ENCODE data around the gene FAM222A. TPM values are rescaled to one million over a fixed set of nuclear protein-coding genes. Genes with fewer than 3 reads are reported as not detected.

The FAM222A gene
- polyA plus RNA-seq, 1 donor (not counting 4 experiments of a cell fraction or from before 2014, with no cell fraction given) = 0.05 TPM

DNA sequence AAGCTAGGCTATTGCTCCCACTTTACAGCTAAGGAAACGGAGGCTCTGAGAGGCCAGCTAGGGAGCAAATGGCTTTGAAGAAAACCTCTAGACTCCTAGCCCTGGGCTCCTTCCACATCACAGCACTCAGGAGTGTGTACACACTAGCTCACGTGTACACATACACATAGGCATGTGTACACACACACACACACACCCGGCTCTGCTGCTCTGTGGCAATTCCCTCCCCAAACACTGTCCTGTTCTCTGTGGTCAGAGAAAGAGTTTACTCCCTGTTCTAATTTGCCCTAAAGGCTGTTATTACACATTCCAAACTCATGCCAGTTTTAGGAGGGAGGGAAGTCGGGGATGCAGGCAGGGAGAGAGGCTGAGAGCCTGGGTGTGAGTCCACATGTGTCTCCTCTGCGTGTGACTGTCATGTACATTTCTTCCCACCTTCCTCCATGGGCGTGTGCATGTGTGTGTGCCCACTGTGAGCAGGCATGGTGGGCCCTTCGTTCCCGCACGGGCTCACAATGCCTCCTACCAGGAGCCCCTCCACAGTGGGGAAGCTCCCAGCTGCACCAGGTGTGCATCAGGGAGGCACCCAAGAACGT, 105.4 kb downstream of the FAM222A start:
- H3K27me3 ChIP-seq (ENCODE audit: control insufficient read depth, extremely low read depth, insufficient read depth, low read length) = no peaks in the 10 kb centered on the region
- TF ChIP-seq, protein P1, sequence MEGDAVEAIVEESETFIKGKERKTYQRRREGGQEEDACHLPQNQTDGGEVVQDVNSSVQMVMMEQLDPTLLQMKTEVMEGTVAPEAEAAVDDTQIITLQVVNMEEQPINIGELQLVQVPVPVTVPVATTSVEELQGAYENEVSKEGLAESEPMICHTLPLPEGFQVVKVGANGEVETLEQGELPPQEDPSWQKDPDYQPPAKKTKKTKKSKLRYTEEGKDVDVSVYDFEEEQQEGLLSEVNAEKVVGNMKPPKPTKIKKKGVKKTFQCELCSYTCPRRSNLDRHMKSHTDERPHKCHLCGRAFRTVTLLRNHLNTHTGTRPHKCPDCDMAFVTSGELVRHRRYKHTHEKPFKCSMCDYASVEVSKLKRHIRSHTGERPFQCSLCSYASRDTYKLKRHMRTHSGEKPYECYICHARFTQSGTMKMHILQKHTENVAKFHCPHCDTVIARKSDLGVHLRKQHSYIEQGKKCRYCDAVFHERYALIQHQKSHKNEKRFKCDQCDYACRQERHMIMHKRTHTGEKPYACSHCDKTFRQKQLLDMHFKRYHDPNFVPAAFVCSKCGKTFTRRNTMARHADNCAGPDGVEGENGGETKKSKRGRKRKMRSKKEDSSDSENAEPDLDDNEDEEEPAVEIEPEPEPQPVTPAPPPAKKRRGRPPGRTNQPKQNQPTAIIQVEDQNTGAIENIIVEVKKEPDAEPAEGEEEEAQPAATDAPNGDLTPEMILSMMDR (optimal IDR thresholded peaks at IDR 0.05 in 1 of 3, IDR thresholded peaks at IDR 0.05 in 1 of 3, conservative IDR thresholded peaks at IDR 0.05 in 1 of 3; ENCODE audit: extremely low read depth in 1 of 3, insufficient read depth in 2 of 3, low read length in 3 of 3) = no peak
- no peak for TF ChIP-seq EZH2 (IDR thresholded peaks at IDR 0.05; ENCODE audit: low read length)
- no peaks in the 10 kb centered on the region for H3K36me3 ChIP-seq (ENCODE audit: control insufficient read depth in 2 of 2, extremely low read depth in 1 of 2, insufficient read depth in 2 of 2, low read length in 2 of 2)
- no peaks in the 10 kb centered on the region for H4K20me1 ChIP-seq (ENCODE audit: control insufficient read depth, extremely low read depth, insufficient read depth, low read length)
- dilution Hi-C loops (cut with MboI; ENCODE audit: extremely low pct_ligation_motif_present, low sequenced_read_pairs) = no loop called here
- peak overlapping the region; percentile 46 for H3K27ac ChIP-seq (ENCODE audit: control insufficient read depth, insufficient read depth, low read length)
- H2AFZ ChIP-seq (ENCODE audit: control insufficient read depth, low read length) = no peak overlapping the region
- FAIRE-seq = peak; percentile 99
- H3K9me3 ChIP-seq (ENCODE audit: control insufficient read depth, low read depth, low read length) = no peaks in the 10 kb centered on the region
- peak; percentile 72 for DNase-seq (ENCODE audit: low read depth, low spot score)
- peaks cover 24% of the 10 kb centered on the region for H3K4me1 ChIP-seq (ENCODE audit: control insufficient read depth, extremely low read depth, insufficient read depth, low read length)
- H3K4me3 ChIP-seq (ENCODE audit: control insufficient read depth in 2 of 3, extremely low read depth in 1 of 3, insufficient read depth in 2 of 3, low read depth in 1 of 3, low read length in 3 of 3) = no peak overlapping the region
- peak overlapping the region; percentile 14 for H3K9ac ChIP-seq (ENCODE audit: control insufficient read depth, extremely low read depth, insufficient read depth, low read length)
- H3K4me2 ChIP-seq (ENCODE audit: control insufficient read depth, extremely low read depth, insufficient read depth, low read depth, low read length) = peak overlapping the region; percentile 42
- H3K79me2 ChIP-seq (ENCODE audit: control insufficient read depth, insufficient read depth, low read length) = no peaks in the 10 kb centered on the region
- peaks cover 2% of the 10 kb centered on the region for H3K9me1 ChIP-seq (ENCODE audit: control insufficient read depth, extremely low read depth, insufficient read depth, low read length)

Other genes with a start within 250 kb of the FAM222A start
- 84.5 to 128 TPM (median 107 TPM) in 3 replicates for gene KCTD10, start 236.5 kb upstream of the FAM222A start, polyA plus RNA-seq
- 22.4 to 29.1 TPM (median 27.1 TPM) in 3 replicates for gene UBE3B, start 236.2 kb upstream of the FAM222A start, polyA plus RNA-seq
- 29.4 to 38.6 TPM (median 30.6 TPM) in 3 replicates for gene MMAB, start 140.3 kb upstream of the FAM222A start, polyA plus RNA-seq
- gene MVK, start 140.0 kb upstream of the FAM222A start, polyA plus RNA-seq = 26.7 to 29.5 TPM (median 29.3 TPM) in 3 replicates
- 0.46 to 0.76 TPM (median 0.70 TPM) in 3 replicates for gene TRPV4, start 119.6 kb downstream of the FAM222A start, polyA plus RNA-seq
- 54.6 to 73.7 TPM (median 66.9 TPM) in 3 replicates for gene GLTP, start 166.7 kb downstream of the FAM222A start, polyA plus RNA-seq
- 6.8 to 10.1 TPM (median 9.6 TPM) in 3 replicates for gene TCHP, start 186.4 kb downstream of the FAM222A start, polyA plus RNA-seq

Data from keratinocyte (primary cell).